ENCODE results near the gene KLF13. TPM values are rescaled to one million over a fixed set of nuclear protein-coding genes. Genes with fewer than 3 reads are reported as not detected.

Gene KLF13
- polyA plus RNA-seq, 1 donor (not counting 4 experiments of a cell fraction or from before 2014, with no cell fraction given) = 66.7 TPM

DNA sequence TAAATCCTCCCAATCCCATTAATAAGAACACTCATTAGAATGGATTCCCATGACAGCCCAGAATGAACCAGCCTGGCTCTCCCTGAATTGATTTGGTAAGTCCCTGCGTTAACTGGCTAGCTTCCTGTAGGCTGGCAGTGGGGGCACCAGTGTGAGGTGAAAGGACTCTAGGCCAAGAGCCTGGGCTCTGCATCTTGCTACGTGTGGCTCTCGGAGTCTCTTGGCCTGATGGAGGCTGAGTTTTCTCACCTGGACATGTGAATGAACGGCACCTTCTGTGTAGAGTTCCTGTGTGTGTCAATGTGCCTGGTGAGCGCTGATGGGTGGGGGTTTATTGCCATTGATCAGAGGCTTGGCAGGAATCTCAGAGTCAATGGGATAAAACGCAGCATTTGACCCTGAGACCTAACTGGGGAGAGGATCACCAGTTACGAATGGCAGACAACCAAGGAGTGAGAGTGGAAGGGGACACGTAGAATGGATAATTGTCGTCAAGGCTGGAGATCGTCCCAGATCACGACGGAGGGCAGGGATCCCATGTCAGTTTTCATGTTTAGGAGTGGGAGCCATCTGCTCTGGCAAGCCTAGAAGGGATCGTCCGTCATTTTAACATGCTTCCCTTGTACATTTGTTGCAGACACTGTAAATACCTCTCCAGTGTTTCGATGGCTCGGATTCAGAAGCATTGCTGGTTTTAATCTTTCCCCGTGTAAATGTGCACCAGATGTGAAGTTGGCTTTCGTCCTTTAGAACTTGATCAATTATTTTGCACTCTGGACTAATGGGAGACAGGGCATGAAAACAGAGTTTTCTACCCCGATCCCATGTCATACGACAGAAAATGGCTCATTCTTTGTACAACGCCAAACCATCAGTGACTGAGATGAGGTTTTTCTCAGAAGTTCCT lies 9.0 kb upstream of the KLF13 start:
- no peaks in the 10 kb centered on the region for H3K9me1 ChIP-seq (ENCODE audit: control insufficient read depth, extremely low read depth, insufficient read depth, low read length)
- dilution Hi-C loops (cut with MboI; ENCODE audit: extremely low pct_ligation_motif_present, low sequenced_read_pairs) = no loop called here
- no peak overlapping the region for H2AFZ ChIP-seq (ENCODE audit: control insufficient read depth, low read length)
- TF ChIP-seq, protein P1, sequence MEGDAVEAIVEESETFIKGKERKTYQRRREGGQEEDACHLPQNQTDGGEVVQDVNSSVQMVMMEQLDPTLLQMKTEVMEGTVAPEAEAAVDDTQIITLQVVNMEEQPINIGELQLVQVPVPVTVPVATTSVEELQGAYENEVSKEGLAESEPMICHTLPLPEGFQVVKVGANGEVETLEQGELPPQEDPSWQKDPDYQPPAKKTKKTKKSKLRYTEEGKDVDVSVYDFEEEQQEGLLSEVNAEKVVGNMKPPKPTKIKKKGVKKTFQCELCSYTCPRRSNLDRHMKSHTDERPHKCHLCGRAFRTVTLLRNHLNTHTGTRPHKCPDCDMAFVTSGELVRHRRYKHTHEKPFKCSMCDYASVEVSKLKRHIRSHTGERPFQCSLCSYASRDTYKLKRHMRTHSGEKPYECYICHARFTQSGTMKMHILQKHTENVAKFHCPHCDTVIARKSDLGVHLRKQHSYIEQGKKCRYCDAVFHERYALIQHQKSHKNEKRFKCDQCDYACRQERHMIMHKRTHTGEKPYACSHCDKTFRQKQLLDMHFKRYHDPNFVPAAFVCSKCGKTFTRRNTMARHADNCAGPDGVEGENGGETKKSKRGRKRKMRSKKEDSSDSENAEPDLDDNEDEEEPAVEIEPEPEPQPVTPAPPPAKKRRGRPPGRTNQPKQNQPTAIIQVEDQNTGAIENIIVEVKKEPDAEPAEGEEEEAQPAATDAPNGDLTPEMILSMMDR (optimal IDR thresholded peaks at IDR 0.05 in 1 of 3, IDR thresholded peaks at IDR 0.05 in 1 of 3, conservative IDR thresholded peaks at IDR 0.05 in 1 of 3; ENCODE audit: extremely low read depth in 1 of 3, insufficient read depth in 2 of 3, low read length in 3 of 3) = no peak
- no peak for TF ChIP-seq EZH2 (IDR thresholded peaks at IDR 0.05; ENCODE audit: low read length)
- H3K27ac ChIP-seq (ENCODE audit: control insufficient read depth, insufficient read depth, low read length) = no peak overlapping the region
- H3K27me3 ChIP-seq (ENCODE audit: control insufficient read depth, extremely low read depth, insufficient read depth, low read length) = no peaks in the 10 kb centered on the region
- H3K9me3 ChIP-seq (ENCODE audit: control insufficient read depth, low read depth, low read length) = no peaks in the 10 kb centered on the region
- no peaks in the 10 kb centered on the region for H3K79me2 ChIP-seq (ENCODE audit: control insufficient read depth, insufficient read depth, low read length)
- H3K36me3 ChIP-seq (ENCODE audit: control insufficient read depth in 2 of 2, extremely low read depth in 1 of 2, insufficient read depth in 2 of 2, low read length in 2 of 2) = no peaks in the 10 kb centered on the region
- DNase-seq (ENCODE audit: low read depth, low spot score) (no peak), FAIRE-seq (no peak)
- no peak overlapping the region for H3K4me2 ChIP-seq (ENCODE audit: control insufficient read depth, extremely low read depth, insufficient read depth, low read depth, low read length)
- no peaks in the 10 kb centered on the region for H4K20me1 ChIP-seq (ENCODE audit: control insufficient read depth, extremely low read depth, insufficient read depth, low read length)
- no peak overlapping the region for H3K4me3 ChIP-seq (ENCODE audit: control insufficient read depth in 2 of 3, extremely low read depth in 1 of 3, insufficient read depth in 2 of 3, low read depth in 1 of 3, low read length in 3 of 3)
- no peaks in the 10 kb centered on the region for H3K4me1 ChIP-seq (ENCODE audit: control insufficient read depth, extremely low read depth, insufficient read depth, low read length)
- no peak overlapping the region for H3K9ac ChIP-seq (ENCODE audit: control insufficient read depth, extremely low read depth, insufficient read depth, low read length)

DNA sequence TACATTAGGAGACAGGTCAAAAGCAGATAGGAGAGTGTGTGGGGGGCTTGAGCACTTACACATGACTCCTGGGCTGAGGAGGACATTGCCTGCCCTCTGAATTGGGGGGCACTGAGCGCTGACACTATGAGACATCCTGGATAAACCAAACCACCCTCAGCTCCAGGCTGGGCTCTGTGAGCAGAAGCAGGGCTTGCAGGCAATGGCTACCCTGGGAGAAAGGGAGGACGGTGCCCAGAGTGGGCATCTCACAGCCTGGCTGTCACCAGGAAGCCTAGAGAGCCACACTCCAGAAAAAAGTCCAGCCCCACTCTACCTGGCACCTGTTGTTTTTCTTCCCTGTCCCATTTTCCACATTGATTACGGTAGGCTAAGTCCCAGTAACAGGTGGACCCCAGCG lies 8.2 kb upstream of the KLF13 start:
- dilution Hi-C loops (cut with MboI; ENCODE audit: extremely low pct_ligation_motif_present, low sequenced_read_pairs) = no loop called here
- Histone ChIP-seq H3K27ac (ENCODE audit: control insufficient read depth, insufficient read depth, low read length) (no peak overlapping the region), H3K4me3 (ENCODE audit: control insufficient read depth in 2 of 3, extremely low read depth in 1 of 3, insufficient read depth in 2 of 3, low read depth in 1 of 3, low read length in 3 of 3) (no peak overlapping the region), H3K9ac (ENCODE audit: control insufficient read depth, extremely low read depth, insufficient read depth, low read length) (no peak overlapping the region), H4K20me1 (ENCODE audit: control insufficient read depth, extremely low read depth, insufficient read depth, low read length) (no peaks in the 10 kb centered on the region), H3K9me1 (ENCODE audit: control insufficient read depth, extremely low read depth, insufficient read depth, low read length) (no peaks in the 10 kb centered on the region), H3K4me1 (ENCODE audit: control insufficient read depth, extremely low read depth, insufficient read depth, low read length) (no peaks in the 10 kb centered on the region), H2AFZ (ENCODE audit: control insufficient read depth, low read length) (no peak overlapping the region), H3K27me3 (ENCODE audit: control insufficient read depth, extremely low read depth, insufficient read depth, low read length) (no peaks in the 10 kb centered on the region), H3K4me2 (ENCODE audit: control insufficient read depth, extremely low read depth, insufficient read depth, low read depth, low read length) (no peak overlapping the region), H3K36me3 (ENCODE audit: control insufficient read depth in 2 of 2, extremely low read depth in 1 of 2, insufficient read depth in 2 of 2, low read length in 2 of 2) (no peaks in the 10 kb centered on the region), H3K9me3 (ENCODE audit: control insufficient read depth, low read depth, low read length) (no peaks in the 10 kb centered on the region), H3K79me2 (ENCODE audit: control insufficient read depth, insufficient read depth, low read length) (no peaks in the 10 kb centered on the region)
- DNase-seq (ENCODE audit: low read depth, low spot score) = no peak
- FAIRE-seq = no peak
- no peak for TF ChIP-seq EZH2 (IDR thresholded peaks at IDR 0.05; ENCODE audit: low read length)
- TF ChIP-seq, protein P1 (optimal IDR thresholded peaks at IDR 0.05 in 1 of 3, IDR thresholded peaks at IDR 0.05 in 1 of 3, conservative IDR thresholded peaks at IDR 0.05 in 1 of 3; ENCODE audit: extremely low read depth in 1 of 3, insufficient read depth in 2 of 3, low read length in 3 of 3) = no peak
